Gastrocnemius medialis (tissue), 4 donors: ENCODE results near the gene FNTB.

Source experiments
- POLR2A ChIP-seq, 2 donors: fragments of 450-650 bp; IDR thresholded peaks; one replicate each; pipeline ENCODE4 v1.6.1; 2017; ENCODE audit warnings: antibody characterized with exemption in 2 of 2, mild to moderate bottlenecking in 2 of 2, moderate library complexity in 2 of 2
- TF ChIP-seq, protein P1 (sequence below), 5 experiments: fragments of 450-650 bp in 3 of 5; fragments of 200-600 bp in 2 of 5; sonication (generic) in 2 of 5; IDR thresholded peaks in 4 of 5; conservative IDR thresholded peaks in 1 of 5; 1 replicate in 4 of 5; 2 replicates in 1 of 5; pipeline ENCODE4 v1.5.1; 2016 to 2019; ENCODE audit warnings: antibody characterized with exemption in 5 of 5, mild to moderate bottlenecking in 3 of 5, moderate library complexity in 3 of 5

- TF ChIP-seq, protein P1, sequence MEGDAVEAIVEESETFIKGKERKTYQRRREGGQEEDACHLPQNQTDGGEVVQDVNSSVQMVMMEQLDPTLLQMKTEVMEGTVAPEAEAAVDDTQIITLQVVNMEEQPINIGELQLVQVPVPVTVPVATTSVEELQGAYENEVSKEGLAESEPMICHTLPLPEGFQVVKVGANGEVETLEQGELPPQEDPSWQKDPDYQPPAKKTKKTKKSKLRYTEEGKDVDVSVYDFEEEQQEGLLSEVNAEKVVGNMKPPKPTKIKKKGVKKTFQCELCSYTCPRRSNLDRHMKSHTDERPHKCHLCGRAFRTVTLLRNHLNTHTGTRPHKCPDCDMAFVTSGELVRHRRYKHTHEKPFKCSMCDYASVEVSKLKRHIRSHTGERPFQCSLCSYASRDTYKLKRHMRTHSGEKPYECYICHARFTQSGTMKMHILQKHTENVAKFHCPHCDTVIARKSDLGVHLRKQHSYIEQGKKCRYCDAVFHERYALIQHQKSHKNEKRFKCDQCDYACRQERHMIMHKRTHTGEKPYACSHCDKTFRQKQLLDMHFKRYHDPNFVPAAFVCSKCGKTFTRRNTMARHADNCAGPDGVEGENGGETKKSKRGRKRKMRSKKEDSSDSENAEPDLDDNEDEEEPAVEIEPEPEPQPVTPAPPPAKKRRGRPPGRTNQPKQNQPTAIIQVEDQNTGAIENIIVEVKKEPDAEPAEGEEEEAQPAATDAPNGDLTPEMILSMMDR (IDR thresholded peaks at IDR 0.05 in 4 of 5, conservative IDR thresholded peaks at IDR 0.05 in 1 of 5) = no peak
- no peak for TF ChIP-seq POLR2A (IDR thresholded peaks at IDR 0.05)
Measured at GRCh38 chr14:65033181-65033580, 46.5 kb downstream of the FNTB start.
